Choroid plexus epithelial cell (primary cell): Measurements from ENCODE around the gene PSTPIP1.

ENCODE experiments used
- DNase-seq: peaks from one replicate; pipeline ENCODE4 v3.0.0-alpha.2; 2010; ENCODE audit warnings: low read depth
- H3K4me3 ChIP-seq: 2 replicates; pipeline ENCODE4 v1.5.1; 2011; ENCODE audit warnings: low read depth, mild to moderate bottlenecking, control low read depth, low read length, moderate library complexity
- CTCF ChIP-seq: conservative IDR thresholded peaks from 2 replicates; pipeline ENCODE4 v1.5.1; 2011; ENCODE audit warnings: low read depth, mild to moderate bottlenecking, control low read depth, inconsistent platforms, low read length, moderate library complexity

The PSTPIP1 gene

GRCh38 chr15:77052556-77052955 lies 57.6 kb downstream of the PSTPIP1 start:
- no peak for DNase-seq
- TF ChIP-seq CTCF: no peak
- no peak overlapping the region for H3K4me3 ChIP-seq

- no peak for TF ChIP-seq CTCF
- DNase-seq: no peak
- H3K4me3 ChIP-seq: no peak overlapping the region
Measured at GRCh38 chr15:77053709-77054108, 58.8 kb downstream of the PSTPIP1 start.

- DNase-seq: no peak
- H3K4me3 ChIP-seq: no peak overlapping the region
- no peak for TF ChIP-seq CTCF
Measured at GRCh38 chr15:77057072-77057471, 62.1 kb downstream of the PSTPIP1 start.

DNA sequence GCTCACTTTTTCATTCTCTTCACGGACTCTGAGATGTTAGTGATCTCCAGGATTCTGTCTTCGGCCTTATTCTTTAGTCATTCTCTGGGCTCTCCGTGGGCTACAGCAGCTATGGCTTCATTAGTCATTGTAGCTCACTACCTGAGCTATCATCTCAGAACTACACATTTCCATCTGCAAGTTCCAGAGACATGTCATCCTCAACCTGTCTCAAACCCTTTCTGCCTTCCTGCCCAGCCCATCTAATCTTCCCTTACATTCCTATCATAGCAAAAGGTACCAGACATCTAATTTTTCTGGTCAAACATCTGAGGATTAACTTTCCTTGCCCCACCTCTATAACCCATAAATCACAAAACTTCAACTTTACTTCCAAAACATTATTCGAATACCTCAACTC lies 62.8 kb downstream of the PSTPIP1 start:
- no peak for DNase-seq
- no peak for TF ChIP-seq CTCF
- no peak overlapping the region for H3K4me3 ChIP-seq

DNA sequence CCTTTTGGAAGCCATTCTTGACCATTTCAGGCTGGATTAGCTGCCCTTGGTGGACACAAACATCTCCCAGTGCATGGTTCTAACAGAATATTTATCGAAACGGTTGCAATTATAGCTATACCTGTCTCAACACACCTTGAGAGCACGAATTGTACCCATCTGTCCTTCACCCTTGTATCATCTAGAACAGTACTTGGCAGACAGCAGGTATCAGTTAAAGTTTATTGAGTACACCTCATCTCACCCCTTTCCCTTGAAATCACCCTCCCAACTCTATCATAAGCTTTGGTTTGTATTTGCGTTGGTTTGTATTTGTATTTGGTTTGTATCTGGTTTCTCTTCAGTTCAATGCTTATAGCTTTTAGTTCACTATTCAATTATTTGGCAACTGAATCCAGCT lies 63.5 kb downstream of the PSTPIP1 start:
- H3K4me3 ChIP-seq: no peak overlapping the region
- DNase-seq: no peak

DNA sequence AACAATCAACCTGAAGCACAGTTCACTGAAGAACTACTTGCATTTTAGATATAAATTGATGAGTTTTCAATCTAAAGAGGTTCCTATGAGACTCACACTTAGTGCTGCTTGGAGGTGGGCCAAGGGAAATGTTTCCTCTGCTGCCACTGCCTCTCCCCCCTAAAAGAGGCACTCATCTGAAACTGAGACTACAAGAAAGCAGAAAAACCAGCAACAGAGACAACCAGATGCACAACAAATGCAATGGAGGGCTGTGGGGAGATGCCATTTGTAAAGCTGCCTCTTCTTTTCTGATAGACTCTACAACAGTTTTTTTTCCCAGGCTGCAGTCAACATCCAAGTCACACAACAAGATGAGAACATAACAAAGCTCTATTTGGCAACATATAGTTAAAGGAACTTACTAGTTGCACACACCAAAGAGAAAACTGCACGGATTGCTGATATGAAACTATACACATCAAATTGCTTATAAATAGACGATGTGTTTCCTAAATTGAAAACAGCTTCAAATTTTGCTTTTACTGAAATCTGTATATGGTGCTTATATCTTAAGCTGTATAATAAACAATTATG lies 64.9 kb downstream of the PSTPIP1 start:
- TF ChIP-seq CTCF: no peak
- DNase-seq: peak; percentile 52
- no peak overlapping the region for H3K4me3 ChIP-seq

More for the DNA sequence above, 63.5 kb downstream of the PSTPIP1 start:
- TF ChIP-seq CTCF: no peak

DNA sequence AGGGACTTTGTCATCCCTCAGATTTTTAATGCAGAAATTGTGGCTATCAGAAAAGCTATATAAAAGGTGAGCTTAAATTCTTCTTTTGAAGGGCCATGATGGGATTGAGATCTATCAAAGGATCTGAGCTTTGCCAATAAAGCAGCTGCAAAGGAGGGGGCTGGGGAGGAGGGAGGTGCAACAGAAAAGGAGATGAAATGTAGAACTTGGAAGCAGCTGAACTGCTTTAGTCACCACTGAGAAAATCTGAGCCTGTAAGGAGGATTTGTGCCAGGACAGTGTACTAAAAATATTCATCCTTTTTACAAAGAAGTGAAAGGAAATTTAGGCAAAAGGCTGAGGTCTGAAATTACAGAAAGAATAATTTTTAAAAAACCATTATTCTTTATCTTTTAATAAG lies 65.6 kb downstream of the PSTPIP1 start:
- no peak overlapping the region for H3K4me3 ChIP-seq
- TF ChIP-seq CTCF: no peak
- peak; percentile 68 for DNase-seq
